Stimulated activated CD8-positive, alpha-beta memory T cell treated with anti-CD3 and anti-CD28 coated beads, Interleukin-15, amount 100 ng/mL, for 48 hours (primary cell): ENCODE measurements around the gene AIFM2.
"Not testable (repeated sequence)": the region's sequence is repeated elsewhere in the genome, so short reads cannot be mapped to it uniquely, and the experiment has no call there.

Experiments used
- DNase-seq, 2 donors: peaks; one replicate each; pipeline ENCODE4 v3.0.0-alpha.2; 2020; ENCODE audit warnings: low read depth in 2 of 2

AIFM2 gene

GRCh38 chr10:70093335-70093944, 39.2 kb downstream of the AIFM2 start:
- DNase-seq: peak in 1 of 2 donors; percentile 4

DNA sequence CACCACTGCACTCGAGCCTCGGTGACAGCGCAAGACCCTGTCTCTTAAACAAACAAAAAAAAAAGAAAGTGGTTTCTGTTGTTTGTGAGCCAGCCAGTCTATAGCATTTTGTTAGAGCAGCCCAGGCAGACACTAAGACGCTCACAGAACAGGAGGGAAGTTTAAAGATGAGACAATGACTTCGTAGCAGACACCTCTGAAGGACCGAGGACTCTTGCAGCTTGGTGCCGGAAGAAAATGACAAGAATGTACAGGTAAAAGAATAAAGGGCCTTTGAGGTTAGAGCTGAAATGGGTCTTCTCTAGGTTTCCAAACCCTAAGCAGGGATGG, 40.3 kb downstream of the AIFM2 start:
- DNase-seq: no peak

DNA sequence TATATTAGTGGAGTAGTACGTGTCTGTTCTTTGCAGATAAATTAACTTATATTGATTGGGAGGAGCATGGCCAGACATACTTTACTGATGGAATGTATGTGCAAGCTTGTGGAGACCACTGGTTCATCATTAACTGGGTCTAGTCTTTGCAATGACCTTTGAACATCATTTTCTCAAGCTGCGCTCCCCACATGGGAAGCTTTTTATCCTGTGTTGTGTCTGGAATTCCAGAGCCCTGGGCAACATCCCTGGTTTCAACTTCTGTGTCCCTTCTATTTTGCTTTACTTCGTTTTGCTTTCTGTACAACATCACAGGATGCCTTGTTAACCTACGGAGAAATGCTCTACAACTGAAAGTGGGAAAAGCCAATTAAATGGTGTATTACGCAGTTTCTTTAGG, 41.7 kb downstream of the AIFM2 start:
- no peak for DNase-seq

DNA sequence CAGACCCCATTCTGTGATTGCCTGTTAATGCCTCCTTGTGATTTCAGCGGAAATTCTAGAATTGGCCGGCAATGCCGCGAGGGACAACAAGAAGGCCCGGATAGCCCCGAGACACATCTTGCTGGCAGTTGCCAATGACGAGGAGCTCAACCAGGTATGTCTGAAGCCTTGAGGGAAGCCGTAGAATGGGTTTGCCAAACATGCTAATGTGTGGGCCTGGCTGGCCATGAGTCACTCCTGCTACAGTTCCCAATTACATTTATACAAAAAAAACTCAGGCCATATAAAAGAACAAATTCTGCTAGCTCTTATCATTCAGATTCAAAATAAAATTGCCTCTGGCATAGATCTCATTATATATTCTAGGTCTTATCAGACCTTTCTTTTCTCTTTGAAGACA, 42.6 kb downstream of the AIFM2 start:
- DNase-seq: no peak

DNA sequence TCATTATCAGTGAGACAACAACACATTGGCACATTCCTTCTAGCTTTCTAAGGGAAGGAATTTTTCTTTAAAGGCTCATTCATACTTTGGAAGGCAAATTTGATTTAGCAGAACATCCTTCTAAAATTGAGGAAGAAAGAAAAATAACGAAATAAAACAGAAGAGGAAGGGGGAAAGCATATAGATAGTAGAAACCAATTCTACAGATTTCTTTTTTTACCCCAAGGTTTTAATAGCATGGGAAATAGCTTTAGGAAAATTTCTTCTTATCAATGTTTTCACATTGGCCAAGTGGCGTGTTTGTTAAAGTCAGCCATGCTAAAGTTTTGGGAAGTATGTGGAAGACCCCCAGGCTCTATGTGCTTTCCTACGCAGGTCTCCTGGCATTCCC, 44.3 kb downstream of the AIFM2 start:
- DNase-seq: no peak

DNA sequence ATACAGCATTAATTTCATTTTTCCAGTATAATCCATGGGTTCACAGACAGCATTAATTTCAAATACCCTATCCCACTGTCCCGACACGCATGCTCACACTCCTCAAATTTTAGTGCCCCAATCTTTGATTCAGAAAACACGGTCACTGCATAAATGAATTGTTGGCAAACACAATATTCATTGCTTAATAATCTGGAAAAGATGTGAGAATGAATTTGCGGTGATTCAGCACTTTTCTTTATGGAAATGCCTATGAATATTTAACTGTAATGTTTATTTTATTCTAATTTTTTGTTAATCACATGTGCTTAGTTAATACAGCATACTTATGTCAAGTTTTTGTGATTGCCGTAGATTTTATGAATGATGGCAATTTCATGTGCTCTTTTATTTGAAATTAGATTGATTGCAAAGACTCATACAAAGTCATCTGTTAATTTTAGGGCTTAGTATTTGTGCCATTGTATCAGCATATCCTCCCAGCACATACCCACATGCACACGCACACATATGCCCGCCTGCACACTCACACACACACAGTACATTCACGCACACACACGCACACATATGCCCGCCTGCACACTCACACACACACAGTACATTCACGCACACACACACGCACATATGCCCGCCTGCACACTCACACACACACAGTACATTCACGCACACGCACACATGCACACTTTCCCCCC, 44.9 kb downstream of the AIFM2 start:
- DNase-seq: no peak

DNA sequence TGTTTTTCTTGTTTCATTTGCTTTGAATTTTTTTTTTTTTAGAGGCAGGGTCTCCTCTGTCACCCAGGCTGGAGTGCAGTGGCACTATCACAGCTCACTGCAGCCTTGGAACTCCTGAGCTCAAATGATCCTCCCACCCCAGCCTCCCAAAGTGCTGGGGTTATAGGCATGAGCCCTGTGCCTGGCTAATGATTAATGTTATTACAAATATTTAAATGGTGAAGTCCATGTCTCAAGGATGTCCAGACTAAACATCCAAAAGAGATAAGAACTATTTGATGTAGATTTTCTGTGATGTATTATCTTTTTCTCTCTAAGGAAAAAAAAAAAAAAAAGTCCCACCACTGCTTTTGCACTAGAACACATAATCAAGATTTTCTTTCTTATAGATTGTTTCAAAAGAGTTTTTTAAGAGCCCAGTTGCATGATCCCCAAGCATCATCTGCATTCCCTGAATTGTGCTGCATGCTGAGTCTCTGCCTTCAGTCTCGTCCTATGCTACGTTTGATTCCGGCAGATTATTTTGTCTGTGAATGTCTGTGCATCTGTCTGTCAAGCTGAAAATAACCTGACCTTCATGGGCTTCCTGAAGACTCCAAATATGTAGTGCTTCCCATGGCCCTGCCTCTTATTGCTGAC, 46.5 kb downstream of the AIFM2 start:
- no peak for DNase-seq

DNA sequence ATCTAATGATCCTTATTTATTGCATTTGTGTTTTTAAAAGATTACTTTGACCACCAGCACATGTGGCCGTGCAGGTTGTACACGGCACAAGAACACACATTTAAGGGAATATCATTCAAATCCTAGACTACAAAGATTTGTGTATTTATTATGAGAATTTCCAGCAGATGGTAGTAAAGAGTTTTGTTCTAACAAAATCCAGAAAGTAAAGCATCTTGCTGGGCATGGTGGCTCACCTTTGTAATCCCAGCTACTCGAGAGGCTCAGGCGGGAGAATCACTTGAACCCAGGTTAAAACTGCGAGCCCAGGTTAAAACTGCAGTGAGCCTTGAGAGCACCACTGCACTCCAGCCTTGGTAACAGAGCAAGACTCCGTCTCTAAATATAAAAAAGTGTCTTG, 48.4 kb downstream of the AIFM2 start:
- DNase-seq: no peak

DNA sequence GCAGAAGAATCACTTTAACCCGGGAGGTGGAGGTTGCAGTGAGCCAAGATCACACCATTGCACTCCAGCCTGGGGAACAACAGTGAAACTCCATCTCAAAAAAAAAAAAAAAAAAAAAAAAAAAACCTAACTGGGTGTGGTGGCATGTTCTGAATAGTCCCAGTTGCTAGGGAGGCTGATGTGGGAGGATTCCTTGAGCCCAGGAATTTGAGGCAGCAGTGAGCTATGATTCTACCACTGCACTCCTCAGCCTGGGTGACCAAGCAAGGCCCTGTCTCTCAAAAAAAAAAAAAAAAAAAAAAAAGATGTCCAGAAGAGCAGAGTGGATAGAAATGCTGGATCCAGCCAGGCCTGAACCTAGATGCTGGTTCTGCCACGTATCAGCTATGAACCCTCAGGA, 51.8 kb downstream of the AIFM2 start:
- not testable (repeated sequence) for DNase-seq

- no peak for DNase-seq
These were observed 53.7 kb downstream of the AIFM2 start for GRCh38 chr10:70078937-70079336.

GRCh38 chr10:70078329-70078728, 54.3 kb downstream of the AIFM2 start:
- no peak for DNase-seq

GRCh38 chr10:70074971-70075370, 57.7 kb downstream of the AIFM2 start:
- no peak for DNase-seq

DNA sequence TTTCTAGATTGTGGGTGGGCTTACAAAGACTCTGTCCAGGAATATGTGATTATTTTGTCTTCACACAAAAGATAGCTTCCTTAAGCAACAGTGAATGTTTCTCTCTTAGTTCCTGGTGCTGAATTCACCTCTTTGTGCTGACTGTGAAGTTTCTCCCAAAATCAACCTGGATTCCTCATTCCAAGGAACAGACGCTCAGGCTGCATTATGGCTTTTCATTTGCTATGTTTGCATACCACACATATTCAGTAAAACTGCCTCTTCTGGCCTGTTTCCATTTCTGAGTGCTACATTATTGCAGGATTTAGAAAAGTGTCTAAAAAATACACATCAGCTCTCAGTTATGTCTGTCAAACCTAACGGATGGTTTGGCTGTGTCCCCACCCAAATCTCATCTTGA, 58.5 kb downstream of the AIFM2 start:
- no peak for DNase-seq

GRCh38 chr10:70070834-70071233, 61.8 kb downstream of the AIFM2 start:
- no peak for DNase-seq

DNA sequence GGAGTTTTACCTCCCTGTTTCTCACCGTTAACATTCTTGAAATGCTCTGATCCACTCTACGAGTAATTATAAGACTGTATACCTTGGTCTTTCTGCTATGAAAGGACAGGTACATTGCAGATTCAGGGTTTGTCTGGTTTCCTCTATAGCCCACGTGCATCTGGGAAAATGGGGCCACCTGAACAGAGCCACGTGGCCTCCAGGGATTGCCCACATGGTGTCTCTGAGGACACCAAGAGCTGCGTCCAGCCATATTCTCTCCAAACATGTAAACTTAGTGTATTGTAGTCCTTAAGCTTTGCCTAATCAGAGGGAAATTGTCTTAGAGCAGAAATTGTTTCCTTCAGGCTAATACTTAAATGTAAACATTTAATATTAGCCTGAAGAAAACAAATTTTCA, 63.3 kb downstream of the AIFM2 start:
- no peak for DNase-seq

- DNase-seq: no peak
These were observed 63.7 kb downstream of the AIFM2 start for GRCh38 chr10:70068925-70069324.

- no peak for DNase-seq
These were observed 65.0 kb downstream of the AIFM2 start for GRCh38 chr10:70067586-70067985.

GRCh38 chr10:70066190-70066589, 66.4 kb downstream of the AIFM2 start:
- DNase-seq: no peak

- DNase-seq: no peak
These were observed 68.1 kb downstream of the AIFM2 start for GRCh38 chr10:70064486-70064885.

GRCh38 chr10:70063418-70064098, 69.1 kb downstream of the AIFM2 start:
- DNase-seq: no peak
